ENCODE measurements around the gene TBX6.

TBX6 gene

DNA sequence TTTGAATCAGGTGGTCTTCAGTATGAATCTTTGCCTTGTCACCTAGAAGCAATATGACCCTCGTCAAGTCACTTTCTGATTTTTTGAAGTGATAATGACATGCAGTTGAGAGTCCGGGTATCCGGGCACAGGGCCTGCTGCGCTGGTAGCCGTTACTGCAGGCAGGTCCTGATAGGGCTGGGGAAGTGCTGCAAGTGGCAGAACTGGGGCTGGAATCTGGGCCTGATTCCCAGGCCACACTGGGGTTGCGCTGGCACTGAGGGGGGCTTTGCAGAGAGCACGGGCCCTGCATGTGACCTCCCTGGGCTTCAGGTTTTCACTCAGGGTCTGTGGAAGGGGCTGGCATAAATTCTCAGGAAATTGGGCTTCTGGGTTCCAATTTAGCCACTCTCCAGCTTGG lies 13.0 kb downstream of the TBX6 start:
- ChIA-PET CTCF (interaction anchor here (1.3 to 9.2 kb wide), 3 partner anchors 9 to 13 kb away, joined by 3 to 100 read pairs (median 3); partner anchors contain the start of gene TBX6), POLR2A (interaction anchor here (1.3 to 8.5 kb wide), 2 partner anchors 9 to 12 kb away, joined by 5 to 66 read pairs; partner anchors contain the start of gene ALDOA)
- H3K4me3 ChIP-seq (ENCODE audit: low read depth, low read length) = no peak overlapping the region
- TF ChIP-seq, protein P1, sequence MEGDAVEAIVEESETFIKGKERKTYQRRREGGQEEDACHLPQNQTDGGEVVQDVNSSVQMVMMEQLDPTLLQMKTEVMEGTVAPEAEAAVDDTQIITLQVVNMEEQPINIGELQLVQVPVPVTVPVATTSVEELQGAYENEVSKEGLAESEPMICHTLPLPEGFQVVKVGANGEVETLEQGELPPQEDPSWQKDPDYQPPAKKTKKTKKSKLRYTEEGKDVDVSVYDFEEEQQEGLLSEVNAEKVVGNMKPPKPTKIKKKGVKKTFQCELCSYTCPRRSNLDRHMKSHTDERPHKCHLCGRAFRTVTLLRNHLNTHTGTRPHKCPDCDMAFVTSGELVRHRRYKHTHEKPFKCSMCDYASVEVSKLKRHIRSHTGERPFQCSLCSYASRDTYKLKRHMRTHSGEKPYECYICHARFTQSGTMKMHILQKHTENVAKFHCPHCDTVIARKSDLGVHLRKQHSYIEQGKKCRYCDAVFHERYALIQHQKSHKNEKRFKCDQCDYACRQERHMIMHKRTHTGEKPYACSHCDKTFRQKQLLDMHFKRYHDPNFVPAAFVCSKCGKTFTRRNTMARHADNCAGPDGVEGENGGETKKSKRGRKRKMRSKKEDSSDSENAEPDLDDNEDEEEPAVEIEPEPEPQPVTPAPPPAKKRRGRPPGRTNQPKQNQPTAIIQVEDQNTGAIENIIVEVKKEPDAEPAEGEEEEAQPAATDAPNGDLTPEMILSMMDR (IDR thresholded peaks at IDR 0.05; ENCODE audit: insufficient read depth, low read length, missing control alignments) = no peak
- no peak for DNase-seq (ENCODE audit: low read depth, low spot score)

DNA sequence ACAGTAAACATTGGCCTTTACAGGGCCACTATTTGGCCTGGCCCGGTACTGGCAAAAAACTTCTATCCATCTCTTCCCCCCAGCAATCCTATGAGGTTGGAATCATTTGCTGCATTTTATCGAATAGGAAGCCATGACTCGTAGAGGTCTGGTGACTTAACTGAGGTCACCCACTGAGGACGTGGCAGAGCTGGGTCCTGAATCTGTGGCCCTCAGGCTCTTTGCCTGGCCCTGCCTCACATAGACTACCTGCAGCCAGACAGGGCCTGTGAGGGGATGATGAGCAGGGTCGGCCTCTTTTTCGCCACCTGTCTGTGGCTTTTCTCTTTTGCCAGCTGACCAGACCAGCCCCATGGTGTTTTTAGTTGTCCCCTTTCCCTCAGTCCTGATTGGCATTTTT lies 14.1 kb downstream of the TBX6 start:
- no peak for DNase-seq (ENCODE audit: low read depth, low spot score)
- H3K4me3 ChIP-seq (ENCODE audit: low read depth, low read length) = peak overlapping the region; percentile 96
- POLR2A ChIA-PET = interaction anchor here (0.9 to 8.5 kb wide), 2 partner anchors 11 to 12 kb away, joined by 3 to 66 read pairs; partner anchors contain the start of gene ALDOA
- CTCF ChIA-PET = interaction anchor here (1.0 to 9.2 kb wide), 4 partner anchors 8 to 36 kb away, joined by 3 to 100 read pairs (median 6); partner anchors contain the start of genes ALDOA, GDPD3 and TBX6
- TF ChIP-seq, protein P1 (IDR thresholded peaks at IDR 0.05; ENCODE audit: insufficient read depth, low read length, missing control alignments) = no peak

DNA sequence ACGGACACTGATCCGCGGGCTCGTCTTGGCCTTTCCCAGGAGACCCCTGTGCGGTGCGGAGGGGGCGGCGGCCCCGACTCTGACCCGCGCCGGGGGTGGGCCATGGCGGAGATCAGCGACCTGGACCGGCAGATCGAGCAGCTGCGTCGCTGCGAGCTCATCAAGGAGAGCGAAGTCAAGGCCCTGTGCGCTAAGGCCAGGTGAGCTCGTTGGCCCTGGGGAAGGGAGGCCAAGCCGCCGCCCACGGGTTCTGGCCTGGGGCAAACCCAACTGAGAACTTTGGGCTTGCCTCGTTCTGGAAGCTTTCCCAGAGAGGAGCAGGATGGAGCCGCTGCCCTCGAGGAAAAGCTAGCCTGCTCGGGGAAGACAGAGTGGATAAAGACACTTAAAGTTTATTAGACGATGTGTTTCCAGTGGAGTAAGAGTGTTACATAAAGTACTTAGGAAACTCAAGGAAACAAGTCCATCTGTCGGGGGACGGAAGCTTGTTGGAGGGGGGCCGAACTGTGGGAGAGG lies 15.4 kb downstream of the TBX6 start:
- TF ChIP-seq, protein P1 (IDR thresholded peaks at IDR 0.05; ENCODE audit: insufficient read depth, low read length, missing control alignments) = no peak
- CTCF ChIA-PET = interaction anchor here (1.6 to 9.2 kb wide), 2 partner anchors 10 to 15 kb away, joined by 9 to 100 read pairs; partner anchors contain the start of genes ALDOA and TBX6
- peak overlapping the region; percentile 96 for H3K4me3 ChIP-seq (ENCODE audit: low read depth, low read length)
- no peak for DNase-seq (ENCODE audit: low read depth, low spot score)
- POLR2A ChIA-PET = interaction anchor here (0.8 to 8.5 kb wide), 3 partner anchors 10 to 16 kb away, joined by 3 to 66 read pairs (median 4); partner anchors contain the start of gene ALDOA

DNA sequence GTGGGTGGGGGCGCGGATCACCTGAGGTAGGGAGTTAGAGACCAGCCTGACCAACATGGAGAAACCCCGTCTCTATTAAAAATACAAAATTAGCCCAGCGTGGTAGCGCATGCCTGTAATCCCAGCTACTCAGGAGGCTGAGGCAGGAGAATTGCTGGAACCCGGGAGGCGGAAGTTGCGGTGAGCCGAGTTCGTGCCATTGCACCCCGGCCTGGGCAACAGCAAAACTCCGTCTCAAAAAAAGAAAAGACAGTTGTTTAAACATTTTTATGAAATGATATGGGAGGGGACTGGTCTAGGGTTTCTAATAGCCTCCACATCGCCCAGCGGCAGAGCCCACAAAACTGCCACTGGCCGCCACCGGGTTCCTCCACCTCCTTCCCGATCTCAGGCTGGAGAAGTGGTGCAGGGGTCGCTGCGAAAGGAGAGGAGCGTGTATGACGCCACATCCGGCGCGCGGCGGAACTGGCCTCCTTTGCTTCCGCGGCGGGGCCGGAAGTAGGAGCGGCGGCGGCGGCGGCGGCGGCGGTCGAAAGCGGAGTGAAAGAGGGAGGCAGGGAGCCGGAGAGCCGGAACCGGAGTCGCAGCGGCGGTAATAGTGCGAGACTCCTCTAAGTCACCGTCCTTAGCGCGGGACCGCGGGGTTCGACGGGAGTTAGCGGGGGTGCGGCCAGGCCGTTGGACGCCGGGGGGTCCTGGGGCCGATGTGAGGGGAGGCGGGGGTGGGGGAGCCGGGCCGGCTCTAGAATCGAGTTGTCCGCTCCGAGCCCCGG lies 16.0 kb downstream of the TBX6 start, which contains the start of gene PPP4C:
TSS of gene PPP4C (plus strand) at position 492 of the 773 bp plus-strand sequence. CDS start 384 bp downstream, outside the sequence.
- TF ChIP-seq, protein P1 (IDR thresholded peaks at IDR 0.05; ENCODE audit: insufficient read depth, low read length, missing control alignments) = peak; percentile 25
- ChIA-PET POLR2A (interaction anchor here (0.8 to 8.5 kb wide), 2 partner anchors 9 to 11 kb away, joined by 3 to 66 read pairs; partner anchors contain the start of gene ALDOA), CTCF (interaction anchor here (1.6 to 9.2 kb wide), 2 partner anchors 10 to 16 kb away, joined by 9 to 100 read pairs; partner anchors contain the start of genes ALDOA and TBX6)
- DNase-seq (ENCODE audit: low read depth, low spot score) = no peak
- H3K4me3 ChIP-seq (ENCODE audit: low read depth, low read length) = peak within 1 kb of the TSS; percentile 96

DNA sequence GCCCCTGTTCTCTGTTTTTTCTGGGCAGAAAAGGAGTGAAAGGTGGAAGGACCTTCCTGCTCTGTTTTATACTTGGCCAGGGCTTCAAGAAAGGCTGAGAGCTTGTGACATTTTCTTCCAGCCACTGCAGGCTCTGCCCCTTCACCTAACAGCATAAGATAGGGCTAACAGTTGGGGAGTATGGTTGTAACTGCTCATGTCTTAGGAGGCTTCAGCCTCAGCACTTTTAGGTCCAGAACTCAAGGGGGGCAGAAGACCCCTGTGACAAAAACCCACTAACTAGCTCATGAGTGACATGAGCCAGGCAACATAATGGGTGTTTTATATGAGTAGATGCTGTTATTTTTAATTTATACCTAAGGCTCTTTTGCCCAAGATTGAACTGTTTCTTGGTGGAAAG lies 21.2 kb downstream of the TBX6 start:
- CTCF ChIA-PET = interaction anchor here (0.7 to 1.1 kb wide), 3 partner anchors 15 to 41 kb away, joined by 3 to 4 read pairs (median 3); no protein-coding TSS in a partner anchor
- POLR2A ChIA-PET = no interaction called here

More for the DNA sequence above, 21.2 kb downstream of the TBX6 start:
- H3K4me3 ChIP-seq (ENCODE audit: low read depth, low read length) = no peak overlapping the region; the same call in 1 of the 2 replicates
- no peak for DNase-seq (ENCODE audit: low read depth, low spot score)
- TF ChIP-seq, protein P1 (IDR thresholded peaks at IDR 0.05; ENCODE audit: insufficient read depth, low read length, missing control alignments) = no peak

Measured in AG04449 (cell line).